ENCODE data around the gene EDNRB.

- TF ChIP-seq, protein P1, sequence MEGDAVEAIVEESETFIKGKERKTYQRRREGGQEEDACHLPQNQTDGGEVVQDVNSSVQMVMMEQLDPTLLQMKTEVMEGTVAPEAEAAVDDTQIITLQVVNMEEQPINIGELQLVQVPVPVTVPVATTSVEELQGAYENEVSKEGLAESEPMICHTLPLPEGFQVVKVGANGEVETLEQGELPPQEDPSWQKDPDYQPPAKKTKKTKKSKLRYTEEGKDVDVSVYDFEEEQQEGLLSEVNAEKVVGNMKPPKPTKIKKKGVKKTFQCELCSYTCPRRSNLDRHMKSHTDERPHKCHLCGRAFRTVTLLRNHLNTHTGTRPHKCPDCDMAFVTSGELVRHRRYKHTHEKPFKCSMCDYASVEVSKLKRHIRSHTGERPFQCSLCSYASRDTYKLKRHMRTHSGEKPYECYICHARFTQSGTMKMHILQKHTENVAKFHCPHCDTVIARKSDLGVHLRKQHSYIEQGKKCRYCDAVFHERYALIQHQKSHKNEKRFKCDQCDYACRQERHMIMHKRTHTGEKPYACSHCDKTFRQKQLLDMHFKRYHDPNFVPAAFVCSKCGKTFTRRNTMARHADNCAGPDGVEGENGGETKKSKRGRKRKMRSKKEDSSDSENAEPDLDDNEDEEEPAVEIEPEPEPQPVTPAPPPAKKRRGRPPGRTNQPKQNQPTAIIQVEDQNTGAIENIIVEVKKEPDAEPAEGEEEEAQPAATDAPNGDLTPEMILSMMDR (IDR thresholded peaks at IDR 0.05; ENCODE audit: low read depth, low read length, poor library complexity, severe bottlenecking), result no peak
- TF ChIP-seq EZH2phosphoT487 (IDR thresholded peaks at IDR 0.05; ENCODE audit: borderline replicate concordance, low read length), result no peak
Measured at GRCh38 chr13:77866971-77867370, 51.7 kb downstream of the EDNRB start.
